ENCODE data around the gene CNIH4.

GRCh38 chr1:224402472-224403036, 45.9 kb downstream of the CNIH4 start:
- TF ChIP-seq TAF1 (IDR thresholded peaks at IDR 0.05; ENCODE audit: borderline replicate concordance, insufficient read depth, low read length): no peak
- no peak for TF ChIP-seq POLR2AphosphoS5 (IDR thresholded peaks at IDR 0.05; ENCODE audit: low read depth, low read length)
- TF ChIP-seq SIN3A (IDR thresholded peaks at IDR 0.05; ENCODE audit: borderline replicate concordance, insufficient read depth, low read length): no peak
- TF ChIP-seq REST (IDR thresholded peaks at IDR 0.05; ENCODE audit: insufficient read depth in 1 of 2, low read depth in 2 of 2, low read length in 2 of 2): no peak
- TF ChIP-seq FOXP2 (optimal IDR thresholded peaks at IDR 0.05; ENCODE audit: borderline replicate concordance, extremely low read depth, extremely low read length, insufficient read depth): no peak
